K562 (cell line): ENCODE results near the gene ILKAP. TPM values are rescaled to one million over a fixed set of nuclear protein-coding genes. Genes with fewer than 3 reads are reported as not detected.

Experiments
- CBX2 ChIP-seq: fragments of 200-600 bp; sonication (generic); IDR thresholded peaks from one replicate; pipeline ENCODE4 v1.6.1; 2012; ENCODE audit warnings: mild to moderate bottlenecking, low read length, inconsistent platforms; ENCODE audit not compliant: insufficient read depth, poor library complexity, severe bottlenecking
- CXXC5 ChIP-seq: fragments of 250-450 bp; sonication (Bioruptor Pico); IDR thresholded peaks from 2 replicates; pipeline ENCODE4 v1.8.0; 2022; ENCODE audit warnings: inconsistent platforms, mild to moderate bottlenecking, moderate library complexity
- ELF1 ChIP-seq: fragments of 200-800 bp; sonication (Bioruptor generic); IDR thresholded peaks from 2 replicates; pipeline ENCODE4 v1.6.1; 2016; ENCODE audit warnings: missing genetic modification characterization, missing compliant biosample characterization
- FIP1L1 ChIP-seq: fragments of 200-400 bp; formaldehyde crosslinking; IDR thresholded peaks from 2 replicates; pipeline ENCODE4 v1.6.1; 2018; ENCODE audit warnings: mild to moderate bottlenecking, low read depth, low read length; ENCODE audit not compliant: poor library complexity, severe bottlenecking
- GABPA ChIP-seq: fragments of 200-800 bp; sonication (Bioruptor generic); conservative IDR thresholded peaks from 2 replicates; pipeline ENCODE4 v1.6.1; 2016; ENCODE audit warnings: low read depth, missing genetic modification characterization, missing compliant biosample characterization
- HDAC1 ChIP-seq, 2 experiments: fragments of 450-650 bp; IDR thresholded peaks; 2 replicates each; pipeline ENCODE4 v1.6.1; 2016 to 2017; ENCODE audit warnings: inconsistent platforms in 1 of 2, mild to moderate bottlenecking in 1 of 2, moderate library complexity in 1 of 2
- L3MBTL2 ChIP-seq: fragments of 450-650 bp; IDR thresholded peaks from 2 replicates; pipeline ENCODE4 v1.6.1; 2016; ENCODE audit warnings: mild to moderate bottlenecking, moderate library complexity
- MYC ChIP-seq, 2 experiments: fragments of 250-450 bp in 1 of 2; sonication (Bioruptor Pico) in 1 of 2; IDR thresholded peaks; 2 replicates each; pipeline versions ENCODE4 v1.5.1 to v1.6.1; 2012 to 2021; ENCODE audit warnings: low read depth in 2 of 2, borderline replicate concordance in 1 of 2, improper control_type of control experiment in 1 of 2, low read length in 1 of 2, mild to moderate bottlenecking in 1 of 2, moderate library complexity in 1 of 2
- PML ChIP-seq: IDR thresholded peaks from 2 replicates; pipeline ENCODE4 v1.6.1; 2012; ENCODE audit warnings: low read length, inconsistent platforms
- POLR2AphosphoS5 ChIP-seq: IDR thresholded peaks from 2 replicates; pipeline ENCODE4 v1.6.1; 2011; ENCODE audit warnings: mild to moderate bottlenecking, low read depth, low read length, moderate library complexity; ENCODE audit not compliant: control insufficient read depth, insufficient read depth
- POLR2G ChIP-seq: fragments of 200-400 bp; formaldehyde crosslinking; IDR thresholded peaks from 2 replicates; pipeline ENCODE4 v1.6.1; 2017; ENCODE audit warnings: low read depth, mild to moderate bottlenecking, antibody characterized with exemption, low read length, moderate library complexity
- RFX5 ChIP-seq: IDR thresholded peaks from 2 replicates; pipeline ENCODE4 v1.6.1; 2011; ENCODE audit warnings: low read depth, mild to moderate bottlenecking, improper control_type of control experiment, low read length
- TCF7 ChIP-seq: sonication (generic); IDR thresholded peaks from 2 replicates; pipeline ENCODE4 v1.6.1; 2016; ENCODE audit warnings: antibody characterized with exemption, borderline replicate concordance
- WHSC1 ChIP-seq: IDR thresholded peaks from one replicate; pipeline ENCODE4 v1.6.1; 2012; ENCODE audit warnings: low read length, control low read depth, inconsistent platforms
- ZNF134 ChIP-seq: fragments of 250-450 bp; sonication (Bioruptor Pico); conservative IDR thresholded peaks from 2 replicates; pipeline ENCODE4 v1.4.0; 2020
- ZNF263 ChIP-seq: sonication (generic); formaldehyde crosslinking; IDR thresholded peaks from 2 replicates; pipeline ENCODE4 v1.8.0; 2022; ENCODE audit warnings: mild to moderate bottlenecking, missing genetic modification reagents, borderline replicate concordance
- polyA plus RNA-seq, 8 experiments: library from polyadenylated mRNA; depleted of rRNA in 4 of 8; stranded (reverse) in 5 of 8; unstranded in 3 of 8; fragments of >200 nt; fragmentation: Nextera tagmentation in 2 of 8; fragmentation: Illumina TruSeq in 1 of 8; extraction: Ambion mirVana in 2 of 8; extraction: Trizol in 1 of 8; gene quantifications; 2 replicates each; pipeline versions ENCODE4 v1.2.1 to v1.2.3, GENCODE V29; 2011 to 2014; ENCODE audit warnings: inconsistent platforms in 1 of 8, missing spikeins in 1 of 8
- total RNA-seq, 7 experiments: library from RNA; depleted of rRNA in 6 of 7; stranded (reverse); fragments of >200 nt in 6 of 7; fragmentation: Illumina TruSeq in 2 of 7; extraction: Trizol in 2 of 7; gene quantifications; 2 replicates each; pipeline versions ENCODE4 v1.2.1 to v1.2.3, GENCODE V29; 2011 to 2021; ENCODE audit warnings: low replicate concordance in 1 of 7
- TF ChIP-seq, protein P1 (sequence below): fragments of 450-650 bp; IDR thresholded peaks from 2 replicates; pipeline ENCODE4 v1.6.1; 2017; ENCODE audit warnings: antibody characterized with exemption
- TF ChIP-seq, protein P2 (sequence below): sonication (generic); formaldehyde crosslinking; IDR thresholded peaks from 2 replicates; pipeline ENCODE4 v1.8.0; 2022; ENCODE audit warnings: missing genetic modification reagents, mild to moderate bottlenecking, moderate library complexity, borderline replicate concordance
- TF ChIP-seq, protein P3 (sequence below): fragments of 250-450 bp; sonication (Bioruptor Pico); IDR thresholded peaks from 2 replicates; pipeline ENCODE4 v1.4.0; 2020; ENCODE audit warnings: mild to moderate bottlenecking, moderate library complexity, borderline replicate concordance

The ILKAP gene
- total and polyA plus RNA-seq, 9 of the 15 experiments (the other 6 are each of a cell fraction or from before 2014, with no cell fraction given), result 3.1 to 43.9 (median 20.7) TPM

DNA sequence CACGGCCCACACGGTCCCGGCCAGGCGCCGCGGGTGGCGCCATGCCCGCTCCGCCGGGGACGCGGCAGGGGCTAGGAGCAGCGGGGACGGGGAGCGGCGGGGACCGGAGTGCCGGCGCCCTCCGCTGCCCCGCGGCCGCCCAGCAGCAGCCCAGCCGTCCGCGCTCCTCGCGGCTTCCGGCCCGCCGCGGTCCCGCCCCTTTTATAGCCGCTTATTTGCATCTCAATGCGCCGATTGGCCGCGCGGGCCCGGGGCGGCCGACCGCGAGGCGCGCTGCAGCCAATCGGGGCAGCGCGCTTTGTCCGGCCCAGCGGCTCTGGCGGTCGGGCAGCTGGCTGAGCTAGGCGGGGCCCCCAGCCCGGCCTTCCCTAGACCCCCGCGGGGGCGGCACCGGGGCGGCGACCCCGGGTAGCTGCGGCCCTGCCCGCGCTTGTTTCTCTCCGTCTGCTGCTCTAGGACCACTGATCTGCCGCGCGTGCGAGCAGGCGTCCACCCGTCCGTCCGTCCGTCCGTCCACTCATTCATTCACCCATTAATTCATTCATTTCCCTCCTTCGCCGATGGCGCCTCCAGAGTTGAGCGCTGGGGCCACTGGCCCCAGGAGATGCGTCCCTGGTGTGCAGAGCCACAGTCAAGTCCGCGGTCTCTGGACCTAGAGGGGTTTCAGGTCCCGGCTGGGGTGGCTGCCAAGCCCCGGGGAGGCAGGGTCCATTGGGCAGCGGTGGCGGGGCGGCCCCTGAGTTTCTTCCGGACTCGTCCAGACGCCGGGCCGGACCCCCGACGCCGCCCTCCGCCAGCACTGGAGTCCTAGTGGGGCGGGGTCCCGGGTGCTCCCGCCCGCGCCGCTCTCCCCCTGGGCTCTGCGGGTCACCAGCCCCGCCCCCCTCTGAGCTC is 36.6 kb upstream of the ILKAP start, which contains the start of gene HES6 (continued):
- TF ChIP-seq, protein P1, sequence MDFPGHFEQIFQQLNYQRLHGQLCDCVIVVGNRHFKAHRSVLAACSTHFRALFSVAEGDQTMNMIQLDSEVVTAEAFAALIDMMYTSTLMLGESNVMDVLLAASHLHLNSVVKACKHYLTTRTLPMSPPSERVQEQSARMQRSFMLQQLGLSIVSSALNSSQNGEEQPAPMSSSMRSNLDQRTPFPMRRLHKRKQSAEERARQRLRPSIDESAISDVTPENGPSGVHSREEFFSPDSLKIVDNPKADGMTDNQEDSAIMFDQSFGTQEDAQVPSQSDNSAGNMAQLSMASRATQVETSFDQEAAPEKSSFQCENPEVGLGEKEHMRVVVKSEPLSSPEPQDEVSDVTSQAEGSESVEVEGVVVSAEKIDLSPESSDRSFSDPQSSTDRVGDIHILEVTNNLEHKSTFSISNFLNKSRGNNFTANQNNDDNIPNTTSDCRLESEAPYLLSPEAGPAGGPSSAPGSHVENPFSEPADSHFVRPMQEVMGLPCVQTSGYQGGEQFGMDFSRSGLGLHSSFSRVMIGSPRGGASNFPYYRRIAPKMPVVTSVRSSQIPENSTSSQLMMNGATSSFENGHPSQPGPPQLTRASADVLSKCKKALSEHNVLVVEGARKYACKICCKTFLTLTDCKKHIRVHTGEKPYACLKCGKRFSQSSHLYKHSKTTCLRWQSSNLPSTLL, result no peak
- TF ChIP-seq, protein P2, sequence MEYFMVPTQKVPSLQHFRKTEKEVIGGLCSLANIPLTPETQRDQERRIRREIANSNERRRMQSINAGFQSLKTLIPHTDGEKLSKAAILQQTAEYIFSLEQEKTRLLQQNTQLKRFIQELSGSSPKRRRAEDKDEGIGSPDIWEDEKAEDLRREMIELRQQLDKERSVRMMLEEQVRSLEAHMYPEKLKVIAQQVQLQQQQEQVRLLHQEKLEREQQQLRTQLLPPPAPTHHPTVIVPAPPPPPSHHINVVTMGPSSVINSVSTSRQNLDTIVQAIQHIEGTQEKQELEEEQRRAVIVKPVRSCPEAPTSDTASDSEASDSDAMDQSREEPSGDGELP (CRISPR knock-in tag), result peak; percentile 47; the same call in 1 of the 2 replicates
- TF ChIP-seq ZNF134 (no peak), FIP1L1 (peak; percentile 67), RFX5 (no peak), CBX2 (no peak), L3MBTL2 (peak; percentile 61; the same call in 1 of the 2 replicates), POLR2AphosphoS5 (peak; percentile 80; the same call in 1 of the 2 replicates), MYC (IDR thresholded peaks at IDR 0.05; ENCODE audit: low read depth, low read length) (0 out of 2 replicates have a peak, but pooled peaks have one; percentile 36), MYC (CRISPR knock-in tag; IDR thresholded peaks at IDR 0.05; ENCODE audit: borderline replicate concordance, low read depth) (no peak), GABPA (peak; percentile 65), WHSC1 (no peak), TCF7 (no peak), PML (no peak), POLR2G (peak; percentile 99), HDAC1 (IDR thresholded peaks at IDR 0.05) (peak in 1 of 2 experiments; percentile 30; a peak in 1 of 4 replicates), ZNF263 (peak; percentile 24; the same call in 1 of the 2 replicates), ELF1 (tag) (peak; percentile 46; the same call in 1 of the 2 replicates), CXXC5 (CRISPR knock-in tag) (peak; percentile 84)
- TF ChIP-seq, protein P3, sequence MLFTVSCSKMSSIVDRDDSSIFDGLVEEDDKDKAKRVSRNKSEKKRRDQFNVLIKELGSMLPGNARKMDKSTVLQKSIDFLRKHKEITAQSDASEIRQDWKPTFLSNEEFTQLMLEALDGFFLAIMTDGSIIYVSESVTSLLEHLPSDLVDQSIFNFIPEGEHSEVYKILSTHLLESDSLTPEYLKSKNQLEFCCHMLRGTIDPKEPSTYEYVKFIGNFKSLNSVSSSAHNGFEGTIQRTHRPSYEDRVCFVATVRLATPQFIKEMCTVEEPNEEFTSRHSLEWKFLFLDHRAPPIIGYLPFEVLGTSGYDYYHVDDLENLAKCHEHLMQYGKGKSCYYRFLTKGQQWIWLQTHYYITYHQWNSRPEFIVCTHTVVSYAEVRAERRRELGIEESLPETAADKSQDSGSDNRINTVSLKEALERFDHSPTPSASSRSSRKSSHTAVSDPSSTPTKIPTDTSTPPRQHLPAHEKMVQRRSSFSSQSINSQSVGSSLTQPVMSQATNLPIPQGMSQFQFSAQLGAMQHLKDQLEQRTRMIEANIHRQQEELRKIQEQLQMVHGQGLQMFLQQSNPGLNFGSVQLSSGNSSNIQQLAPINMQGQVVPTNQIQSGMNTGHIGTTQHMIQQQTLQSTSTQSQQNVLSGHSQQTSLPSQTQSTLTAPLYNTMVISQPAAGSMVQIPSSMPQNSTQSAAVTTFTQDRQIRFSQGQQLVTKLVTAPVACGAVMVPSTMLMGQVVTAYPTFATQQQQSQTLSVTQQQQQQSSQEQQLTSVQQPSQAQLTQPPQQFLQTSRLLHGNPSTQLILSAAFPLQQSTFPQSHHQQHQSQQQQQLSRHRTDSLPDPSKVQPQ (CRISPR knock-in tag), result no peak
